ENCODE results near the gene DPEP2. TPM values are rescaled to one million over a fixed set of nuclear protein-coding genes. Genes with fewer than 3 reads are reported as not detected.

Gene DPEP2
- total and polyA plus RNA-seq, 2 of the 4 experiments (the other 2 are of a cell fraction), result not detected

DNA sequence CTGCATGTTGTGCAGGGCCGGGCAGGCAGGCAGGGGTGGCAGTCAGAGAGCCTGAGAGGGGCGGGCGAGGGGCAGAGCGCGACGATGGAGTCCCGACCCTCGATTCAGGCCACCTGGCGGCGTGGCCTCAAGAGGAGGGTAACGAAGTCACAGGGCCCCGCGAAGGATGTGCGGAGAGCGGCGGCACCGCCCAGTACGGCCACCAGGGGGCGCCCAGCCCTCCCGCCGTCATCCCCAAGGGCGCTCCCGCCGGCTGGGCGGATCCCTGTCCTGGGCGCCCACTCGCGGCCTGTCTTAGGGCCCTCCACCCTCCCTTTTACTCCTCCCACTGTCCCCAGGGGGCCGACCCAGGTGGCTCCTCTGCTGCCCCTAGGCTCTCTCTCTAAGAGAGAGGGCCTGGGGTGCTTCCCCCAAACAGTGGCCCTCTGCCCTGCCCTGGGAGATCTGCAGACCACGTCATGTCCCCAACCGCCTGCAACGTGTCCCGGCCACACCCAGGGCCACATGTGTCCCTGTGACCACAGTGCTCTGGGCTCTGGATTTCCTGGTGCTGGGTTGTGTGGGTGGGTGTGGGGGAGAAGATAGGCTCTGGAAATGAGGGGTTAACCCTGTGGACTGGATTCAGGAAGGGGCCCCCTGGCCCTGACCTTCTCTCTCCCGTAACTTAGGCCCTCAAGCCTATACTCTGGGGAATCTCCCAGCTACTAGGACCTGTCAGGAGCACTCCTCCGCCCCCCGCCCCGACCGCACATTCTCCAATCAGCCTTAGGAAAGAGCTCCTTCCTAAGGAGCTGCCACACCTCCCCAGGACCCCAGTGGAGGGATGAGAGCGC is 5.9 kb downstream of the DPEP2 start:
- ChIA-PET POLR2A (ENCODE audit: unreplicated experiment) (interaction anchor here (0.5 kb wide), 1 partner anchor 250 kb away, joined by 6 read pairs; no protein-coding TSS in a partner anchor), CTCF (no interaction called here)
- Histone ChIP-seq H3K79me1 (ENCODE audit: low read depth in 1 of 2, low read length in 2 of 2) (no peaks in the 10 kb centered on the region), H3K14ac (replicated peaks; ENCODE audit: low read depth, low read length) (no peak overlapping the region; the same call in 1 of the 2 replicates), H3K27ac (ENCODE audit: insufficient read depth, low read length) (no peak overlapping the region), H3K9me3 (ENCODE audit: control insufficient read depth, insufficient read depth, low read length) (no peaks in the 10 kb centered on the region), H3K9ac (ENCODE audit: low read depth, low read length) (no peak overlapping the region), H2AFZ (replicated peaks; ENCODE audit: low read length, poor library complexity) (peak overlapping the region; percentile 94), H3K36me3 (ENCODE audit: control insufficient read depth, insufficient read depth, low read length) (no peaks in the 10 kb centered on the region), H3K23ac (ENCODE audit: low read depth, low read length) (no peak overlapping the region), H3K18ac (ENCODE audit: low read depth, low read length) (no peak overlapping the region), H2BK120ac (ENCODE audit: low read depth, low read length) (no peak overlapping the region), H3K4me2 (ENCODE audit: low read depth, low read length) (peak overlapping the region; percentile 63), H2AK9ac (replicated peaks; ENCODE audit: low read depth, low read length, poor library complexity) (peak overlapping the region; percentile 94), H4K91ac (ENCODE audit: insufficient read depth, low read depth, low read length) (peak overlapping the region; percentile 70), H4K8ac (ENCODE audit: low read depth in 2 of 2, low read length in 2 of 2) (peak overlapping the region; percentile 79 to 83), H3K9me1 (ENCODE audit: insufficient read depth, low read length) (no peaks in the 10 kb centered on the region; the same call in 1 of the 2 replicates), H2BK20ac (ENCODE audit: low read depth, low read length) (no peak overlapping the region), H4K5ac (ENCODE audit: low read depth, low read length) (peak overlapping the region; percentile 54), H3K4me3 (ENCODE audit: insufficient read depth, low read depth, low read length) (no peak overlapping the region), H3K27me3 (ENCODE audit: control insufficient read depth, insufficient read depth, low read length) (peaks cover 5% of the 10 kb centered on the region; the same call in 1 of the 2 replicates), H2BK15ac (ENCODE audit: low read depth, low read length) (no peak overlapping the region; the same call in 2 of the 3 replicates), H2BK5ac (ENCODE audit: low read depth, low read length, poor library complexity, severe bottlenecking) (no peak overlapping the region), H3K4ac (ENCODE audit: low read depth, low read length) (peak overlapping the region; percentile 54), H3K56ac (ENCODE audit: extremely low read depth, insufficient read depth, low read length) (no peak overlapping the region), H2AK5ac (ENCODE audit: low read depth, low read length) (peak overlapping the region; percentile 85), H4K20me1 (ENCODE audit: insufficient read depth, low read length) (no peaks in the 10 kb centered on the region; the same call in 1 of the 2 replicates), H3K4me1 (ENCODE audit: control insufficient read depth, insufficient read depth, low read length) (peaks cover 4% of the 10 kb centered on the region; the same call in 1 of the 2 replicates)
- 4% methylated on average over 8 of the region's 39 CpGs; no CpG with 5 or more reads in 1 of the 2 experiments for WGBS, 2 experiments (ENCODE audit: extremely low coverage in 2 of 2, insufficient read length in 1 of 2)
- dilution Hi-C loops (cut with HindIII; ENCODE audit: low sequenced_read_pairs, unreplicated experiment), result no loop called here
- TF ChIP-seq RAD21 (IDR thresholded peaks at IDR 0.05; ENCODE audit: low read length), result peak; percentile 70
- no peak for TF ChIP-seq CEBPB (IDR thresholded peaks at IDR 0.05; ENCODE audit: low read depth, low read length)
- no peak for TF ChIP-seq FOS (IDR thresholded peaks at IDR 0.05; ENCODE audit: low read depth, low read length)
- TF ChIP-seq MAFK (IDR thresholded peaks at IDR 0.05; ENCODE audit: low read depth, low read length), result no peak
- TF ChIP-seq SMC3 (IDR thresholded peaks at IDR 0.05; ENCODE audit: low read depth, low read length), result peak; percentile 89
- no peak for TF ChIP-seq BHLHE40 (IDR thresholded peaks at IDR 0.05; ENCODE audit: low read depth, low read length)
- TF ChIP-seq, protein P1, sequence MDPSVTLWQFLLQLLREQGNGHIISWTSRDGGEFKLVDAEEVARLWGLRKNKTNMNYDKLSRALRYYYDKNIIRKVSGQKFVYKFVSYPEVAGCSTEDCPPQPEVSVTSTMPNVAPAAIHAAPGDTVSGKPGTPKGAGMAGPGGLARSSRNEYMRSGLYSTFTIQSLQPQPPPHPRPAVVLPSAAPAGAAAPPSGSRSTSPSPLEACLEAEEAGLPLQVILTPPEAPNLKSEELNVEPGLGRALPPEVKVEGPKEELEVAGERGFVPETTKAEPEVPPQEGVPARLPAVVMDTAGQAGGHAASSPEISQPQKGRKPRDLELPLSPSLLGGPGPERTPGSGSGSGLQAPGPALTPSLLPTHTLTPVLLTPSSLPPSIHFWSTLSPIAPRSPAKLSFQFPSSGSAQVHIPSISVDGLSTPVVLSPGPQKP (IDR thresholded peaks at IDR 0.05; ENCODE audit: borderline replicate concordance, low read depth, low read length), result no peak
- TF ChIP-seq, protein P2, sequence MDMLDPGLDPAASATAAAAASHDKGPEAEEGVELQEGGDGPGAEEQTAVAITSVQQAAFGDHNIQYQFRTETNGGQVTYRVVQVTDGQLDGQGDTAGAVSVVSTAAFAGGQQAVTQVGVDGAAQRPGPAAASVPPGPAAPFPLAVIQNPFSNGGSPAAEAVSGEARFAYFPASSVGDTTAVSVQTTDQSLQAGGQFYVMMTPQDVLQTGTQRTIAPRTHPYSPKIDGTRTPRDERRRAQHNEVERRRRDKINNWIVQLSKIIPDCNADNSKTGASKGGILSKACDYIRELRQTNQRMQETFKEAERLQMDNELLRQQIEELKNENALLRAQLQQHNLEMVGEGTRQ (IDR thresholded peaks at IDR 0.05; ENCODE audit: low read depth, low read length), result no peak
- TF ChIP-seq MAZ (IDR thresholded peaks at IDR 0.05; ENCODE audit: borderline replicate concordance, low read depth, low read length), result peak; percentile 68; the same call in 1 of the 2 replicates
- TF ChIP-seq, protein P3, sequence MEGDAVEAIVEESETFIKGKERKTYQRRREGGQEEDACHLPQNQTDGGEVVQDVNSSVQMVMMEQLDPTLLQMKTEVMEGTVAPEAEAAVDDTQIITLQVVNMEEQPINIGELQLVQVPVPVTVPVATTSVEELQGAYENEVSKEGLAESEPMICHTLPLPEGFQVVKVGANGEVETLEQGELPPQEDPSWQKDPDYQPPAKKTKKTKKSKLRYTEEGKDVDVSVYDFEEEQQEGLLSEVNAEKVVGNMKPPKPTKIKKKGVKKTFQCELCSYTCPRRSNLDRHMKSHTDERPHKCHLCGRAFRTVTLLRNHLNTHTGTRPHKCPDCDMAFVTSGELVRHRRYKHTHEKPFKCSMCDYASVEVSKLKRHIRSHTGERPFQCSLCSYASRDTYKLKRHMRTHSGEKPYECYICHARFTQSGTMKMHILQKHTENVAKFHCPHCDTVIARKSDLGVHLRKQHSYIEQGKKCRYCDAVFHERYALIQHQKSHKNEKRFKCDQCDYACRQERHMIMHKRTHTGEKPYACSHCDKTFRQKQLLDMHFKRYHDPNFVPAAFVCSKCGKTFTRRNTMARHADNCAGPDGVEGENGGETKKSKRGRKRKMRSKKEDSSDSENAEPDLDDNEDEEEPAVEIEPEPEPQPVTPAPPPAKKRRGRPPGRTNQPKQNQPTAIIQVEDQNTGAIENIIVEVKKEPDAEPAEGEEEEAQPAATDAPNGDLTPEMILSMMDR (conservative IDR thresholded peaks at IDR 0.05; ENCODE audit: low read depth, low read length), result peak; percentile 94
- TF ChIP-seq NFE2L2 (IDR thresholded peaks at IDR 0.05; ENCODE audit: low read depth, low read length), result no peak
- DNase-seq, result peak; percentile 47
- in situ Hi-C loops (cut with MboI; ENCODE audit: low sequenced_read_pairs), result no loop called here
- intact Hi-C loops (cut with micrococcal nuclease), result loop anchor here (1.0 kb wide), 2 partner anchors 47 to 236 kb away; no protein-coding TSS in a partner anchor
- no TSS peak for BruUV-seq (replicated peaks)
- ATAC-seq (ENCODE audit: low read depth), result peak; percentile 100

Measured in IMR-90 (cell line).